ENCODE data around the gene WHAMM.
A peak's percentile ranks its signal among the peaks of the same experiment; 100 is the strongest.

Gene WHAMM

DNA sequence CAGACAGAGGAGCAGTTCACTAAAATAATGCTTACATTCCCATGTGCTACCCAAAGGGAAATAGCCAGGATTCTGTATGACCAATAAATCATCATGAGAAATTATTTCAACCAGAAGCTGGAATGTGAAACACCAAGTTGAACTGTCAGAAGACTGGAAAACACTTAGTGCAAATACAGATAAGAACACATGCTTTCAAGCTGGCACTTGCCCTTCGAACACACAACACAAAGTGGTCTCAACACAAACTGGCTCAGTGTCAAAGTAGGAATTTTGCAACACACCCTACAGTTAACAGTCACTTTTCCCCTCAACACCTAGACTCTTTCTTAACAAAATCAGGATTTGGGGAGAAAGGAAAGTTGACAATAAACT is 4.9 kb upstream of the WHAMM start (continued):
- TF ChIP-seq, protein P1, sequence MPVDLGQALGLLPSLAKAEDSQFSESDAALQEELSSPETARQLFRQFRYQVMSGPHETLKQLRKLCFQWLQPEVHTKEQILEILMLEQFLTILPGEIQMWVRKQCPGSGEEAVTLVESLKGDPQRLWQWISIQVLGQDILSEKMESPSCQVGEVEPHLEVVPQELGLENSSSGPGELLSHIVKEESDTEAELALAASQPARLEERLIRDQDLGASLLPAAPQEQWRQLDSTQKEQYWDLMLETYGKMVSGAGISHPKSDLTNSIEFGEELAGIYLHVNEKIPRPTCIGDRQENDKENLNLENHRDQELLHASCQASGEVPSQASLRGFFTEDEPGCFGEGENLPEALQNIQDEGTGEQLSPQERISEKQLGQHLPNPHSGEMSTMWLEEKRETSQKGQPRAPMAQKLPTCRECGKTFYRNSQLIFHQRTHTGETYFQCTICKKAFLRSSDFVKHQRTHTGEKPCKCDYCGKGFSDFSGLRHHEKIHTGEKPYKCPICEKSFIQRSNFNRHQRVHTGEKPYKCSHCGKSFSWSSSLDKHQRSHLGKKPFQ (tag by site-specific recombination; IDR thresholded peaks at IDR 0.05) = no peak
- TF ChIP-seq ZNF138 (tag by site-specific recombination; IDR thresholded peaks at IDR 0.05; ENCODE audit: borderline replicate concordance) = no peak
- no peak for TF ChIP-seq ZNF843 (tag by site-specific recombination; IDR thresholded peaks at IDR 0.05)
- TF ChIP-seq ZNF133 (tag by site-specific recombination; IDR thresholded peaks at IDR 0.05) = no peak
- no peak for TF ChIP-seq ZNF48 (tag by site-specific recombination; IDR thresholded peaks at IDR 0.05)
- TF ChIP-seq ZNF248 (tag by site-specific recombination; IDR thresholded peaks at IDR 0.05) = no peak
- TF ChIP-seq ZNF521 (tag by site-specific recombination; IDR thresholded peaks at IDR 0.05) = no peak
- TF ChIP-seq ZNF785 (tag by site-specific recombination; IDR thresholded peaks at IDR 0.05) = no peak
- TF ChIP-seq, protein P2, sequence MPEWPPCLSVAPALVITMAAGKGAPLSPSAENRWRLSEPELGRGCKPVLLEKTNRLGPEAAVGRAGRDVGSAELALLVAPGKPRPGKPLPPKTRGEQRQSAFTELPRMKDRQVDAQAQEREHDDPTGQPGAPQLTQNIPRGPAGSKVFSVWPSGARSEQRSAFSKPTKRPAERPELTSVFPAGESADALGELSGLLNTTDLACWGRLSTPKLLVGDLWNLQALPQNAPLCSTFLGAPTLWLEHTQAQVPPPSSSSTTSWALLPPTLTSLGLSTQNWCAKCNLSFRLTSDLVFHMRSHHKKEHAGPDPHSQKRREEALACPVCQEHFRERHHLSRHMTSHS (tag by site-specific recombination; IDR thresholded peaks at IDR 0.05) = no peak

DNA sequence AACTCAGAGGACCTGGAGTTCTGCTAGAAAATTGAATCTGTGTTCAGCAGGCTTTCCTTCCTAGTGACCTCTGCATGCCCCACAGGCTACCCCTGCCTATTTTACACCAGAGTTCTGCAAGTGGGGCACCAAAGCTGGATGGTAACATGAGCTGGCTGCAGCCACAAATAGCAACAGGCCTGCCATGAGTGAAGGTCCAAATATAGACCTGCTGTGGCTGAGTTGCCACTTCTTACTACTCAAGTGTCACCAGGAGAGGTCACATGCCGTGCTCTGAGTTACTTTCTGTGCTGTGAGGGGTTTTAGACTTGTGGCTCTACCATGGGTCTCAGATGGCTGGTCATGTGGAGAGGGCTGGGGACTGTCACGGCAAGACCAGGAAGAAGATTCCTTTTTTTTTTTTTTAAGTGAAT is 3.4 kb upstream of the WHAMM start, which contains the start of gene FSD2:
Gene FSD2, minus strand, starts transcription at position 76 of the 413 bp plus-strand sequence. CDS start 18,679 bp downstream, outside the sequence.
- POLR2A ChIA-PET = interaction anchor here (1.5 kb wide), 1 partner anchor 56 kb away, joined by 5 read pairs; no protein-coding TSS in a partner anchor
- no peak within 1 kb of the TSS for H3K27ac ChIP-seq (ENCODE audit: extremely low read depth, low read depth, low read length)
- TF ChIP-seq, protein P3, sequence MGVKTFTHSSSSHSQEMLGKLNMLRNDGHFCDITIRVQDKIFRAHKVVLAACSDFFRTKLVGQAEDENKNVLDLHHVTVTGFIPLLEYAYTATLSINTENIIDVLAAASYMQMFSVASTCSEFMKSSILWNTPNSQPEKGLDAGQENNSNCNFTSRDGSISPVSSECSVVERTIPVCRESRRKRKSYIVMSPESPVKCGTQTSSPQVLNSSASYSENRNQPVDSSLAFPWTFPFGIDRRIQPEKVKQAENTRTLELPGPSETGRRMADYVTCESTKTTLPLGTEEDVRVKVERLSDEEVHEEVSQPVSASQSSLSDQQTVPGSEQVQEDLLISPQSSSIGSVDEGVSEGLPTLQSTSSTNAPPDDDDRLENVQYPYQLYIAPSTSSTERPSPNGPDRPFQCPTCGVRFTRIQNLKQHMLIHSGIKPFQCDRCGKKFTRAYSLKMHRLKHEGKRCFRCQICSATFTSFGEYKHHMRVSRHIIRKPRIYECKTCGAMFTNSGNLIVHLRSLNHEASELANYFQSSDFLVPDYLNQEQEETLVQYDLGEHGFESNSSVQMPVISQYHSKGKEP (tag by site-specific recombination; IDR thresholded peaks at IDR 0.05) = peak; percentile 62; the same call in 1 of the 2 replicates
- TF ChIP-seq, protein P4, sequence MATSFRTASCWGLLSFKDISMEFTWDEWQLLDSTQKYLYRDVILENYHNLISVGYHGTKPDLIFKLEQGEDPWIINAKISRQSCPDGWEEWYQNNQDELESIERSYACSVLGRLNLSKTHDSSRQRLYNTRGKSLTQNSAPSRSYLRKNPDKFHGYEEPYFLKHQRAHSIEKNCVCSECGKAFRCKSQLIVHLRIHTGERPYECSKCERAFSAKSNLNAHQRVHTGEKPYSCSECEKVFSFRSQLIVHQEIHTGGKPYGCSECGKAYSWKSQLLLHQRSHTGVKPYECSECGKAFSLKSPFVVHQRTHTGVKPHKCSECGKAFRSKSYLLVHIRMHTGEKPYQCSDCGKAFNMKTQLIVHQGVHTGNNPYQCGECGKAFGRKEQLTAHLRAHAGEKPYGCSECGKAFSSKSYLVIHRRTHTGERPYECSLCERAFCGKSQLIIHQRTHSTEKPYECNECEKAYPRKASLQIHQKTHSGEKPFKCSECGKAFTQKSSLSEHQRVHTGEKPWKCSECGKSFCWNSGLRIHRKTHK (tag by site-specific recombination; IDR thresholded peaks at IDR 0.05) = no peak
- no peak for TF ChIP-seq REPIN1 (tag by site-specific recombination; IDR thresholded peaks at IDR 0.05; ENCODE audit: low read depth)
- no peak for TF ChIP-seq ZNF521 (tag by site-specific recombination; IDR thresholded peaks at IDR 0.05)
- TF ChIP-seq FEZF1 (tag by site-specific recombination; IDR thresholded peaks at IDR 0.05) = 0 out of 2 replicates have a peak, but pooled peaks have one; percentile 14
- peak; percentile 81; the same call in 1 of the 2 replicates for TF ChIP-seq SCRT1 (tag by site-specific recombination; IDR thresholded peaks at IDR 0.05; ENCODE audit: borderline replicate concordance)
- peak; percentile 67 for TF ChIP-seq ZBTB17 (tag by site-specific recombination; IDR thresholded peaks at IDR 0.05)
- TF ChIP-seq ZNF324 (tag by site-specific recombination; IDR thresholded peaks at IDR 0.05) = no peak
- TF ChIP-seq ZNF302 (tag by site-specific recombination; IDR thresholded peaks at IDR 0.05; ENCODE audit: low read depth) = no peak
- no peak for TF ChIP-seq ZNF266 (tag by site-specific recombination; IDR thresholded peaks at IDR 0.05; ENCODE audit: low read depth)
- TF ChIP-seq ZNF585B (tag by site-specific recombination; IDR thresholded peaks at IDR 0.05) = no peak
- TF ChIP-seq, protein P5, sequence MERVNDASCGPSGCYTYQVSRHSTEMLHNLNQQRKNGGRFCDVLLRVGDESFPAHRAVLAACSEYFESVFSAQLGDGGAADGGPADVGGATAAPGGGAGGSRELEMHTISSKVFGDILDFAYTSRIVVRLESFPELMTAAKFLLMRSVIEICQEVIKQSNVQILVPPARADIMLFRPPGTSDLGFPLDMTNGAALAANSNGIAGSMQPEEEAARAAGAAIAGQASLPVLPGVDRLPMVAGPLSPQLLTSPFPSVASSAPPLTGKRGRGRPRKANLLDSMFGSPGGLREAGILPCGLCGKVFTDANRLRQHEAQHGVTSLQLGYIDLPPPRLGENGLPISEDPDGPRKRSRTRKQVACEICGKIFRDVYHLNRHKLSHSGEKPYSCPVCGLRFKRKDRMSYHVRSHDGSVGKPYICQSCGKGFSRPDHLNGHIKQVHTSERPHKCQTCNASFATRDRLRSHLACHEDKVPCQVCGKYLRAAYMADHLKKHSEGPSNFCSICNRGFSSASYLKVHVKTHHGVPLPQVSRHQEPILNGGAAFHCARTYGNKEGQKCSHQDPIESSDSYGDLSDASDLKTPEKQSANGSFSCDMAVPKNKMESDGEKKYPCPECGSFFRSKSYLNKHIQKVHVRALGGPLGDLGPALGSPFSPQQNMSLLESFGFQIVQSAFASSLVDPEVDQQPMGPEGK (tag by site-specific recombination; IDR thresholded peaks at IDR 0.05) = peak; percentile 21; the same call in 1 of the 2 replicates
- TF ChIP-seq GLI4 (tag by site-specific recombination; IDR thresholded peaks at IDR 0.05) = no peak
- no peak for TF ChIP-seq ZNF549 (tag by site-specific recombination; IDR thresholded peaks at IDR 0.05)
- TF ChIP-seq, protein P6, sequence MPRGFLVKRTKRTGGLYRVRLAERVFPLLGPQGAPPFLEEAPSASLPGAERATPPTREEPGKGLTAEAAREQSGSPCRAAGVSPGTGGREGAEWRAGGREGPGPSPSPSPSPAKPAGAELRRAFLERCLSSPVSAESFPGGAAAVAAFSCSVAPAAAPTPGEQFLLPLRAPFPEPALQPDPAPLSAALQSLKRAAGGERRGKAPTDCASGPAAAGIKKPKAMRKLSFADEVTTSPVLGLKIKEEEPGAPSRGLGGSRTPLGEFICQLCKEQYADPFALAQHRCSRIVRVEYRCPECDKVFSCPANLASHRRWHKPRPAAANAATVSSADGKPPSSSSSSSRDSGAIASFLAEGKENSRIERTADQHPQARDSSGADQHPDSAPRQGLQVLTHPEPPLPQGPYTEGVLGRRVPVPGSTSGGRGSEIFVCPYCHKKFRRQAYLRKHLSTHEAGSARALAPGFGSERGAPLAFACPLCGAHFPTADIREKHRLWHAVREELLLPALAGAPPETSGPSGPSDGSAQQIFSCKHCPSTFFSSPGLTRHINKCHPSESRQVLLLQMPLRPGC (tag by site-specific recombination; IDR thresholded peaks at IDR 0.05) = no peak
- no peak for TF ChIP-seq ZBTB1 (tag by site-specific recombination; IDR thresholded peaks at IDR 0.05)
- TF ChIP-seq ZNF768 (tag by site-specific recombination; IDR thresholded peaks at IDR 0.05) = no peak
- peak; percentile 68 for TF ChIP-seq ZIC2 (tag by site-specific recombination; IDR thresholded peaks at IDR 0.05)
- no peak for TF ChIP-seq KLF9 (tag by site-specific recombination; IDR thresholded peaks at IDR 0.05; ENCODE audit: low read depth)
- TF ChIP-seq, protein P7, sequence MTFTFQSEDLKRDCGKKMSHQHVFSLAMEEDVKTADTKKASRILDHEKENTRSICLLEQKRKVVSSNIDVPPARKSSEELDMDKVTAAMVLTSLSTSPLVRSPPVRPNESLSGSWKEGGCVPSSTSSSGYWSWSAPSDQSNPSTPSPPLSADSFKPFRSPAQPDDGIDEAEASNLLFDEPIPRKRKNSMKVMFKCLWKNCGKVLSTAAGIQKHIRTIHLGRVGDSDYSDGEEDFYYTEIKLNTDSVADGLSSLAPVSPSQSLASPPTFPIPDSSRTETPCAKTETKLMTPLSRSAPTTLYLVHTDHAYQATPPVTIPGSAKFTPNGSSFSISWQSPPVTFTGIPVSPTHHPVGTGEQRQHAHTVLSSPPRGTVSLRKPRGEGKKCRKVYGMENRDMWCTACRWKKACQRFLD (tag by site-specific recombination; IDR thresholded peaks at IDR 0.05) = no peak

More for the DNA sequence above, 3.4 kb upstream of the WHAMM start, which contains the start of gene FSD2:
- Histone ChIP-seq H3K9me3 (ENCODE audit: control insufficient read depth, insufficient read depth, low read depth, low read length) (no peaks in the 10 kb centered on the region), H3K4me3 (ENCODE audit: low read depth, low read length) (no peak within 1 kb of the TSS), H3K4me1 (ENCODE audit: control insufficient read depth, insufficient read depth, low read length) (peaks cover 15% of the 10 kb centered on the region), H3K36me3 (ENCODE audit: control insufficient read depth in 2 of 2, insufficient read depth in 1 of 2, low read length in 2 of 2) (no peaks in the 10 kb centered on the region)
- CTCF ChIA-PET = no interaction called here

Measured in HEK293 (cell line).